ENCODE data around the gene ANKS4B. TPM values are rescaled to one million over a fixed set of nuclear protein-coding genes. Genes with fewer than 3 reads are reported as not detected.

Gene ANKS4B
- total and polyA plus RNA-seq, 4 donors, result 5.7 to 13.6 (median 8.7) TPM

DNA sequence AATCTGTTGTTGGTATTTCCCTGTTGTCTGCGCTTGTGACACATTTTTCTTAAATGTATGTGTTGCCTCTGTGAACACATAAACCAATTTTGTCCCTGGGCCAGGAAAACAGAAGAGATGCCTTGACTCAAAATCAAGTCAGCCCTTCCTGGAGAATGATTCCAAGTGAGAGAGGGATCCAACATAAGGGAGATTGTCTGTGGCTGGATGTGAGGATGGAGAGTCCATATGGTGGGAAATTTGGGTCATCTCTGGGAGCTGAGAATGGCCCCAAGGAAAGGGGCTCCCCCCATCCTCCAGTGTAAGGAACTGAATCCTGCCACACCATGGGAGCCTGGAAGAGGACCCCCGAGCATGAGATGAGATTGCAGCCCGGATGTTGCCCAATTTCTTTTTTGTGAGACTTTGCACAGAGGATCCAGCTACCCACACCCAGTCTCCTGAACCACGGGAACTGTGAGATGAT lies 31.1 kb downstream of the ANKS4B start (continued):
- TF ChIP-seq, protein P1, sequence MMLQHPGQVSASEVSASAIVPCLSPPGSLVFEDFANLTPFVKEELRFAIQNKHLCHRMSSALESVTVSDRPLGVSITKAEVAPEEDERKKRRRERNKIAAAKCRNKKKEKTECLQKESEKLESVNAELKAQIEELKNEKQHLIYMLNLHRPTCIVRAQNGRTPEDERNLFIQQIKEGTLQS (IDR thresholded peaks at IDR 0.05), result no peak

DNA sequence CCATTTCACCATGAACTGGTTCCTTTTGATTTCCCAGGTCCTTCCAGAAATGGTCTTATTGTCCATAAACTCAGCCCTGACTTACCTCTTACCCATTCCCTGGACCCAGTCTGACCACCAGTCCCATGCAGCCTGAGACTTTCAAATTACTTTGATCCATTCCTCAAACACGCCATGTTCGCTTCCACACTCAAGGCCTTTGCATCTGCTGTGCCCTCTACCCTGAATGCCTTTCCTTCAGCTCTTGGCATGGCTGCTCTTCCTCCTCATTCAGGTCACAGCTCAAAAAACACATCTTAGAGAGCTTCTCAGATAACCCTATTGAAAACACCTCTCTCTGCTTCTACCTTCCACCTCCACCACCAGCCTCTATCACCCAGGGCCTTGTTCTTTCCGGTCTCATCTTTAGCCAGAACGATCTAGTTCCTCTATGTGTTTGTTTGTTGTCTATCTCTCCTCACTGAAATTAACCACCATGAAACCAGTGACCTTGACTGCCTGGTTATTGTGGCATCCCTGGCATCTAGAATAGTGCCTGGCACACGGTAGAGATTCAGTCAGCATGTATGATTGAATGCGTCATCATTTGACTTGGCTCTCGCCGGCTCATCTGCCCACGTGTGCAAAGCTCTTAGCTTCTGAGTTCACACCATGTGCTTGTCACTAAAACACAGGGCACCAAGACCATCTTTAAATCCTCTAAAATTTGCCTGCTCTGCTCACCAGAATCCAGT lies 31.8 kb downstream of the ANKS4B start:
- Histone ChIP-seq H3K4me3 (ENCODE audit: low read depth in 1 of 3, low read length in 3 of 3) (no peak overlapping the region), H3K27ac (ENCODE audit: low read depth in 1 of 2, low read length in 2 of 2) (peak overlapping the region; percentile 82 to 92), H3K9me3 (ENCODE audit: control insufficient read depth in 4 of 4, low read length in 3 of 4) (no peaks in the 10 kb centered on the region), H3K27me3 (ENCODE audit: control insufficient read depth in 4 of 4, insufficient read depth in 4 of 4, low read length in 3 of 4) (no peaks in the 10 kb centered on the region), H3K36me3 (ENCODE audit: control insufficient read depth in 4 of 4, insufficient read depth in 3 of 4, low read depth in 1 of 4, low read length in 3 of 4) (no peaks in the 10 kb centered on the region), H3K4me1 (ENCODE audit: control insufficient read depth in 4 of 4, insufficient read depth in 4 of 4, low read length in 3 of 4) (peaks cover 17 to 43% (median 27%) of the 10 kb centered on the region in 4 donors), H3K9ac (ENCODE audit: low read depth in 1 of 2, low read length in 2 of 2) (peak overlapping the region in 1 of 2 donors; percentile 27)
- TF ChIP-seq, protein P2, sequence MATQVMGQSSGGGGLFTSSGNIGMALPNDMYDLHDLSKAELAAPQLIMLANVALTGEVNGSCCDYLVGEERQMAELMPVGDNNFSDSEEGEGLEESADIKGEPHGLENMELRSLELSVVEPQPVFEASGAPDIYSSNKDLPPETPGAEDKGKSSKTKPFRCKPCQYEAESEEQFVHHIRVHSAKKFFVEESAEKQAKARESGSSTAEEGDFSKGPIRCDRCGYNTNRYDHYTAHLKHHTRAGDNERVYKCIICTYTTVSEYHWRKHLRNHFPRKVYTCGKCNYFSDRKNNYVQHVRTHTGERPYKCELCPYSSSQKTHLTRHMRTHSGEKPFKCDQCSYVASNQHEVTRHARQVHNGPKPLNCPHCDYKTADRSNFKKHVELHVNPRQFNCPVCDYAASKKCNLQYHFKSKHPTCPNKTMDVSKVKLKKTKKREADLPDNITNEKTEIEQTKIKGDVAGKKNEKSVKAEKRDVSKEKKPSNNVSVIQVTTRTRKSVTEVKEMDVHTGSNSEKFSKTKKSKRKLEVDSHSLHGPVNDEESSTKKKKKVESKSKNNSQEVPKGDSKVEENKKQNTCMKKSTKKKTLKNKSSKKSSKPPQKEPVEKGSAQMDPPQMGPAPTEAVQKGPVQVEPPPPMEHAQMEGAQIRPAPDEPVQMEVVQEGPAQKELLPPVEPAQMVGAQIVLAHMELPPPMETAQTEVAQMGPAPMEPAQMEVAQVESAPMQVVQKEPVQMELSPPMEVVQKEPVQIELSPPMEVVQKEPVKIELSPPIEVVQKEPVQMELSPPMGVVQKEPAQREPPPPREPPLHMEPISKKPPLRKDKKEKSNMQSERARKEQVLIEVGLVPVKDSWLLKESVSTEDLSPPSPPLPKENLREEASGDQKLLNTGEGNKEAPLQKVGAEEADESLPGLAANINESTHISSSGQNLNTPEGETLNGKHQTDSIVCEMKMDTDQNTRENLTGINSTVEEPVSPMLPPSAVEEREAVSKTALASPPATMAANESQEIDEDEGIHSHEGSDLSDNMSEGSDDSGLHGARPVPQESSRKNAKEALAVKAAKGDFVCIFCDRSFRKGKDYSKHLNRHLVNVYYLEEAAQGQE (IDR thresholded peaks at IDR 0.05), result peak; percentile 68
- TF ChIP-seq RAD21 (IDR thresholded peaks at IDR 0.05) (peak in 1 of 2 donors; percentile 23), SP1 (IDR thresholded peaks at IDR 0.05) (no peak), EGR1 (IDR thresholded peaks at IDR 0.05; ENCODE audit: low read depth in 2 of 2) (no peak), GABPA (IDR thresholded peaks at IDR 0.05 in 1 of 2, conservative IDR thresholded peaks at IDR 0.05 in 1 of 2) (no peak), TAF1 (conservative IDR thresholded peaks at IDR 0.05) (no peak), FOXA1 (IDR thresholded peaks at IDR 0.05) (peak; percentile 23), NR2F2 (IDR thresholded peaks at IDR 0.05) (no peak), RXRA (IDR thresholded peaks at IDR 0.05) (peak in 1 of 2 donors; percentile 87), YY1 (IDR thresholded peaks at IDR 0.05) (peak; percentile 96), HNF4G (IDR thresholded peaks at IDR 0.05) (no peak), JUND (IDR thresholded peaks at IDR 0.05) (peak in 1 of 2 donors; percentile 92), FOXA2 (IDR thresholded peaks at IDR 0.05) (peak; percentile 48), HNF4A (conservative IDR thresholded peaks at IDR 0.05) (peak in 1 of 2 donors; percentile 79)
- TF ChIP-seq, protein P1 (IDR thresholded peaks at IDR 0.05), result no peak
- TF ChIP-seq, protein P3, sequence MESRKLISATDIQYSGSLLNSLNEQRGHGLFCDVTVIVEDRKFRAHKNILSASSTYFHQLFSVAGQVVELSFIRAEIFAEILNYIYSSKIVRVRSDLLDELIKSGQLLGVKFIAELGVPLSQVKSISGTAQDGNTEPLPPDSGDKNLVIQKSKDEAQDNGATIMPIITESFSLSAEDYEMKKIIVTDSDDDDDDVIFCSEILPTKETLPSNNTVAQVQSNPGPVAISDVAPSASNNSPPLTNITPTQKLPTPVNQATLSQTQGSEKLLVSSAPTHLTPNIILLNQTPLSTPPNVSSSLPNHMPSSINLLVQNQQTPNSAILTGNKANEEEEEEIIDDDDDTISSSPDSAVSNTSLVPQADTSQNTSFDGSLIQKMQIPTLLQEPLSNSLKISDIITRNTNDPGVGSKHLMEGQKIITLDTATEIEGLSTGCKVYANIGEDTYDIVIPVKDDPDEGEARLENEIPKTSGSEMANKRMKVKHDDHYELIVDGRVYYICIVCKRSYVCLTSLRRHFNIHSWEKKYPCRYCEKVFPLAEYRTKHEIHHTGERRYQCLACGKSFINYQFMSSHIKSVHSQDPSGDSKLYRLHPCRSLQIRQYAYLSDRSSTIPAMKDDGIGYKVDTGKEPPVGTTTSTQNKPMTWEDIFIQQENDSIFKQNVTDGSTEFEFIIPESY (IDR thresholded peaks at IDR 0.05), result peak; percentile 30
- TF ChIP-seq, protein P4, sequence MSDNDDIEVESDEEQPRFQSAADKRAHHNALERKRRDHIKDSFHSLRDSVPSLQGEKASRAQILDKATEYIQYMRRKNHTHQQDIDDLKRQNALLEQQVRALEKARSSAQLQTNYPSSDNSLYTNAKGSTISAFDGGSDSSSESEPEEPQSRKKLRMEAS (IDR thresholded peaks at IDR 0.05), result peak; percentile 99
- TF ChIP-seq, protein P5, sequence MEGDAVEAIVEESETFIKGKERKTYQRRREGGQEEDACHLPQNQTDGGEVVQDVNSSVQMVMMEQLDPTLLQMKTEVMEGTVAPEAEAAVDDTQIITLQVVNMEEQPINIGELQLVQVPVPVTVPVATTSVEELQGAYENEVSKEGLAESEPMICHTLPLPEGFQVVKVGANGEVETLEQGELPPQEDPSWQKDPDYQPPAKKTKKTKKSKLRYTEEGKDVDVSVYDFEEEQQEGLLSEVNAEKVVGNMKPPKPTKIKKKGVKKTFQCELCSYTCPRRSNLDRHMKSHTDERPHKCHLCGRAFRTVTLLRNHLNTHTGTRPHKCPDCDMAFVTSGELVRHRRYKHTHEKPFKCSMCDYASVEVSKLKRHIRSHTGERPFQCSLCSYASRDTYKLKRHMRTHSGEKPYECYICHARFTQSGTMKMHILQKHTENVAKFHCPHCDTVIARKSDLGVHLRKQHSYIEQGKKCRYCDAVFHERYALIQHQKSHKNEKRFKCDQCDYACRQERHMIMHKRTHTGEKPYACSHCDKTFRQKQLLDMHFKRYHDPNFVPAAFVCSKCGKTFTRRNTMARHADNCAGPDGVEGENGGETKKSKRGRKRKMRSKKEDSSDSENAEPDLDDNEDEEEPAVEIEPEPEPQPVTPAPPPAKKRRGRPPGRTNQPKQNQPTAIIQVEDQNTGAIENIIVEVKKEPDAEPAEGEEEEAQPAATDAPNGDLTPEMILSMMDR (IDR thresholded peaks at IDR 0.05; ENCODE audit: low read depth, low read length, missing input control), result no peak
- no peak for DNase-seq (ENCODE audit: low spot score)
- 50% methylated on average over 9 of the region's 9 CpGs for WGBS
